Keratinocyte (primary cell): ENCODE data around the gene SKAP1. TPM values are rescaled to one million over a fixed set of nuclear protein-coding genes. Genes with fewer than 3 reads are reported as not detected.

ENCODE experiments used
- DNase-seq: peaks from one replicate; pipeline ENCODE4 v3.0.0-alpha.2; 2011; ENCODE audit warnings: low read depth, missing footprints, low spot score
- FAIRE-seq: peaks from 2 replicates; lab custom pipeline; 2011; peaks lifted over from hg19 to GRCh38; lab: Jason Lieb, UNC
- H2AFZ ChIP-seq: 2 replicates; pipeline ENCODE4 v1.6.0; 2012; ENCODE audit warnings: low read length, control low read depth, inconsistent platforms; ENCODE audit not compliant: control insufficient read depth
- H3K27ac ChIP-seq: 2 replicates; pipeline ENCODE4 v1.5.1; 2011; ENCODE audit warnings: low read length; ENCODE audit not compliant: control insufficient read depth, insufficient read depth
- H3K27me3 ChIP-seq: 3 replicates; pipeline ENCODE4 v1.6.0; 2011; ENCODE audit warnings: low read length; ENCODE audit not compliant: control insufficient read depth, insufficient read depth; ENCODE audit errors: extremely low read depth
- H3K36me3 ChIP-seq, 2 experiments: 2 replicates in 1 of 2; 3 replicates in 1 of 2; pipeline ENCODE4 v1.5.1; 2011; ENCODE audit warnings: low read length in 2 of 2, mild to moderate bottlenecking in 1 of 2; ENCODE audit not compliant: control insufficient read depth in 2 of 2, insufficient read depth in 2 of 2; ENCODE audit errors: extremely low read depth in 1 of 2
- H3K4me1 ChIP-seq: 3 replicates; pipeline ENCODE4 v1.5.1; 2011; ENCODE audit warnings: low read length; ENCODE audit not compliant: control insufficient read depth, insufficient read depth; ENCODE audit errors: extremely low read depth
- H3K4me2 ChIP-seq: 3 replicates; pipeline ENCODE4 v1.6.0; 2011; ENCODE audit warnings: low read depth, low read length; ENCODE audit not compliant: control insufficient read depth, insufficient read depth; ENCODE audit errors: extremely low read depth
- H3K4me3 ChIP-seq, 3 experiments: fragments of 200-600 bp in 1 of 3; sonication (generic) in 1 of 3; 2 replicates in 2 of 3; 3 replicates in 1 of 3; pipeline ENCODE4 v1.5.1; 2011 to 2016; ENCODE audit warnings: low read length in 3 of 3, mild to moderate bottlenecking in 3 of 3, control low read depth in 2 of 3, inconsistent platforms in 1 of 3, low read depth in 1 of 3, mixed read lengths in 1 of 3, mixed run types in 1 of 3, moderate library complexity in 1 of 3; ENCODE audit not compliant: control insufficient read depth in 2 of 3, insufficient read depth in 2 of 3; ENCODE audit errors: extremely low read depth in 1 of 3
- H3K79me2 ChIP-seq: 2 replicates; pipeline ENCODE4 v1.6.0; 2012; ENCODE audit warnings: low read length; ENCODE audit not compliant: control insufficient read depth, insufficient read depth
- H3K9ac ChIP-seq: 3 replicates; pipeline ENCODE4 v1.6.0; 2011; ENCODE audit warnings: low read length; ENCODE audit not compliant: control insufficient read depth, insufficient read depth; ENCODE audit errors: extremely low read depth
- H3K9me1 ChIP-seq: 3 replicates; pipeline ENCODE4 v1.6.0; 2011; ENCODE audit warnings: low read length; ENCODE audit not compliant: control insufficient read depth, insufficient read depth; ENCODE audit errors: extremely low read depth
- H3K9me3 ChIP-seq: 2 replicates; pipeline ENCODE4 v1.5.1; 2012; ENCODE audit warnings: low read depth, low read length; ENCODE audit not compliant: control insufficient read depth
- H4K20me1 ChIP-seq: 3 replicates; pipeline ENCODE4 v1.6.0; 2011; ENCODE audit warnings: low read length; ENCODE audit not compliant: control insufficient read depth, insufficient read depth; ENCODE audit errors: extremely low read depth
- EZH2 ChIP-seq: IDR thresholded peaks from one replicate; pipeline ENCODE4 v1.6.1; 2012; ENCODE audit warnings: inconsistent platforms, mild to moderate bottlenecking, low read length, moderate library complexity
- dilution Hi-C: fragments of 300-500 bp; cut with MboI; formaldehyde crosslinking; loops from one replicate; pipeline ENCODE4 v1.7.0; 2020; ENCODE audit warnings: low sequenced_read_pairs; ENCODE audit not compliant: extremely low pct_ligation_motif_present
- polyA plus RNA-seq, 5 experiments: library from polyadenylated mRNA; depleted of rRNA in 3 of 5; stranded (reverse) in 3 of 5; stranded (forward) in 1 of 5; unstranded in 1 of 5; fragments of >200 nt; gene quantifications; 1 replicate in 1 of 5; 2 replicates in 3 of 5; 3 replicates in 1 of 5; pipeline versions ENCODE4 v1.2.1 to v1.2.3, GENCODE V29; 2011 to 2012; ENCODE audit warnings: missing spikeins in 2 of 5, low read depth in 1 of 5, low replicate concordance in 1 of 5
- TF ChIP-seq, protein P1 (sequence below), 3 experiments: IDR thresholded peaks in 1 of 3; conservative IDR thresholded peaks in 1 of 3; optimal IDR thresholded peaks in 1 of 3; 2 replicates in 2 of 3; 3 replicates in 1 of 3; pipeline versions ENCODE3 to v1.5.1; 2011; ENCODE audit warnings: low read length in 3 of 3, mild to moderate bottlenecking in 3 of 3, moderate library complexity in 2 of 3, control low read depth in 1 of 3, inconsistent platforms in 1 of 3; ENCODE audit not compliant: insufficient read depth in 2 of 3; ENCODE audit errors: extremely low read depth in 1 of 3

Gene SKAP1
- polyA plus RNA-seq, 1 donor (not counting 4 experiments of a cell fraction or from before 2014, with no cell fraction given), result not detected

DNA sequence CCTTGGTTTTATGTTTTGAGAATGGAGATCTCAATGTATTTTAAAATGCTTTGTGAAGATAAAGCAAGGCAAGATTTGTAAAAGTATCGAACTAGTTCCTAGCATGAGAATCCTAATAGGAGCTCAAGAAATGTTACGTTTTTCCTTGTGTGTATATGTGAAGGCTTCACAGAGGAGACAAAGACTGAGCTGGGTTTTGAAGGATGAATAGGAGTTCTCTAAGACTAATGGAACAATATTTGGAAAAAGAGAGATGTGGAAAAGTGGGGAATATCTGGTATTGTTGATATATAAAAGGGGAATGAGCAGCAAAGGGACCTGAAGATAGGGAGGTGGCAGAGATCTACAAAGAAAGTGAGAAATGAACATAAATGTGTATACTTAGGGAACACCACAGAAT, 195.1 kb downstream of the SKAP1 start:
- H3K4me2 ChIP-seq, result no peak overlapping the region
- no peak overlapping the region for H3K27ac ChIP-seq
- H3K9me3 ChIP-seq, result no peaks in the 10 kb centered on the region
- H3K27me3 ChIP-seq, result no peaks in the 10 kb centered on the region
- H2AFZ ChIP-seq, result no peak overlapping the region
- no peaks in the 10 kb centered on the region for H3K79me2 ChIP-seq
- peaks cover 28% of the 10 kb centered on the region for H3K4me1 ChIP-seq
- H4K20me1 ChIP-seq, result no peaks in the 10 kb centered on the region
- no peak for DNase-seq
- H3K4me3 ChIP-seq, result no peak overlapping the region
- dilution Hi-C loops, result no loop called here
- H3K9me1 ChIP-seq, result no peaks in the 10 kb centered on the region
- no peaks in the 10 kb centered on the region for H3K36me3 ChIP-seq
- FAIRE-seq, result no peak
- TF ChIP-seq, protein P1, sequence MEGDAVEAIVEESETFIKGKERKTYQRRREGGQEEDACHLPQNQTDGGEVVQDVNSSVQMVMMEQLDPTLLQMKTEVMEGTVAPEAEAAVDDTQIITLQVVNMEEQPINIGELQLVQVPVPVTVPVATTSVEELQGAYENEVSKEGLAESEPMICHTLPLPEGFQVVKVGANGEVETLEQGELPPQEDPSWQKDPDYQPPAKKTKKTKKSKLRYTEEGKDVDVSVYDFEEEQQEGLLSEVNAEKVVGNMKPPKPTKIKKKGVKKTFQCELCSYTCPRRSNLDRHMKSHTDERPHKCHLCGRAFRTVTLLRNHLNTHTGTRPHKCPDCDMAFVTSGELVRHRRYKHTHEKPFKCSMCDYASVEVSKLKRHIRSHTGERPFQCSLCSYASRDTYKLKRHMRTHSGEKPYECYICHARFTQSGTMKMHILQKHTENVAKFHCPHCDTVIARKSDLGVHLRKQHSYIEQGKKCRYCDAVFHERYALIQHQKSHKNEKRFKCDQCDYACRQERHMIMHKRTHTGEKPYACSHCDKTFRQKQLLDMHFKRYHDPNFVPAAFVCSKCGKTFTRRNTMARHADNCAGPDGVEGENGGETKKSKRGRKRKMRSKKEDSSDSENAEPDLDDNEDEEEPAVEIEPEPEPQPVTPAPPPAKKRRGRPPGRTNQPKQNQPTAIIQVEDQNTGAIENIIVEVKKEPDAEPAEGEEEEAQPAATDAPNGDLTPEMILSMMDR (optimal IDR thresholded peaks at IDR 0.05 in 1 of 3, IDR thresholded peaks at IDR 0.05 in 1 of 3, conservative IDR thresholded peaks at IDR 0.05 in 1 of 3; ENCODE audit: extremely low read depth in 1 of 3, insufficient read depth in 2 of 3, low read length in 3 of 3), result no peak
- TF ChIP-seq EZH2, result no peak
- H3K9ac ChIP-seq, result no peak overlapping the region

- DNase-seq (no peak), FAIRE-seq (no peak)
- TF ChIP-seq, protein P1 (optimal IDR thresholded peaks at IDR 0.05 in 1 of 3, IDR thresholded peaks at IDR 0.05 in 1 of 3, conservative IDR thresholded peaks at IDR 0.05 in 1 of 3; ENCODE audit: extremely low read depth in 1 of 3, insufficient read depth in 2 of 3, low read length in 3 of 3), result no peak
- no peak for TF ChIP-seq EZH2
- H3K27me3 ChIP-seq, result no peaks in the 10 kb centered on the region
- H3K36me3 ChIP-seq, result no peaks in the 10 kb centered on the region
- no peak overlapping the region for H3K4me2 ChIP-seq
- peaks cover 18% of the 10 kb centered on the region for H3K4me1 ChIP-seq
- no peaks in the 10 kb centered on the region for H3K9me1 ChIP-seq
- dilution Hi-C loops, result no loop called here
- H3K27ac ChIP-seq, result no peak overlapping the region
- no peak overlapping the region for H3K4me3 ChIP-seq
- H3K9ac ChIP-seq, result no peak overlapping the region
- no peaks in the 10 kb centered on the region for H3K9me3 ChIP-seq
- H3K79me2 ChIP-seq, result no peaks in the 10 kb centered on the region
- H2AFZ ChIP-seq, result no peak overlapping the region
- H4K20me1 ChIP-seq, result no peaks in the 10 kb centered on the region
These were observed 197.7 kb downstream of the SKAP1 start for GRCh38 chr17:48231995-48232959.
